H1 (cell line): ENCODE data around the gene P3H2. TPM values are rescaled to one million over a fixed set of nuclear protein-coding genes. Genes with fewer than 3 reads are reported as not detected.

Source experiments
- CTCF ChIA-PET: fragments of 300-600 bp; sonication (Branson Sonifier 250); formaldehyde crosslinking; loops from one replicate; lab custom pipeline; 2021; ENCODE audit not compliant: partially characterized antibody; lab: Charles Lee
- POLR2A ChIA-PET: fragments of 300-600 bp; sonication (Branson Sonifier 250); formaldehyde crosslinking; loops from one replicate; lab custom pipeline; 2021; ENCODE audit warnings: inconsistent platforms; ENCODE audit not compliant: partially characterized antibody; lab: Charles Lee
- DNase-seq, 2 experiments: peaks; one replicate each; pipeline versions ENCODE4 v3.0.0 to v3.0.0-alpha.2; 2010 to 2022; ENCODE audit warnings: low spot score in 2 of 2, low read depth in 1 of 2, mixed read lengths in 1 of 2
- FAIRE-seq: peaks from 2 replicates; lab custom pipeline; 2011; peaks lifted over from hg19 to GRCh38; lab: Jason Lieb, UNC
- H2AFZ ChIP-seq: 2 replicates; pipeline ENCODE4 v1.8.1; 2012; ENCODE audit warnings: low read length, inconsistent platforms
- H2AK5ac ChIP-seq: 2 replicates; pipeline ENCODE4 v1.6.1; 2013; ENCODE audit warnings: low read depth, low read length
- H2BK120ac ChIP-seq: replicated peaks from 2 replicates; pipeline ENCODE3; 2013; ENCODE audit warnings: low read depth, low read length, inconsistent platforms
- H2BK12ac ChIP-seq: 2 replicates; pipeline ENCODE4 v1.6.1; 2013; ENCODE audit warnings: low read depth, low read length
- H2BK15ac ChIP-seq: 2 replicates; pipeline ENCODE4 v1.6.1; 2013; ENCODE audit warnings: low read length
- H2BK20ac ChIP-seq: 2 replicates; pipeline ENCODE4 v1.6.1; 2013; ENCODE audit warnings: low read length
- H2BK5ac ChIP-seq: 2 replicates; pipeline ENCODE4 v1.6.1; 2013; ENCODE audit warnings: low read depth, low read length
- H3K14ac ChIP-seq: 2 replicates; pipeline ENCODE4 v1.6.1; 2013; ENCODE audit warnings: inconsistent platforms; ENCODE audit not compliant: insufficient read length
- H3K18ac ChIP-seq: 2 replicates; pipeline ENCODE4 v1.6.1; 2013; ENCODE audit warnings: low read length; ENCODE audit errors: extremely low read depth
- H3K23ac ChIP-seq: 2 replicates; pipeline ENCODE4 v1.6.1; 2013; ENCODE audit warnings: inconsistent platforms; ENCODE audit not compliant: insufficient read length
- H3K23me2 ChIP-seq: 2 replicates; pipeline ENCODE4 v1.6.1; 2013; ENCODE audit warnings: low read depth, low read length
- H3K27ac ChIP-seq: 2 replicates; pipeline ENCODE4 v1.6.1; 2011; ENCODE audit warnings: low read depth, low read length, inconsistent platforms
- H3K27me3 ChIP-seq, 4 experiments: replicated peaks in 1 of 4; 1 replicate in 1 of 4; 2 replicates in 3 of 4; pipeline versions ENCODE4 v1.6.1 to v1.8.1; 2011 to 2013; ENCODE audit warnings: low read length in 3 of 4, mild to moderate bottlenecking in 3 of 4, inconsistent platforms in 2 of 4, mixed read lengths in 2 of 4, moderate library complexity in 1 of 4; ENCODE audit not compliant: control insufficient read depth in 3 of 4, insufficient read depth in 3 of 4; ENCODE audit errors: extremely low read depth in 1 of 4
- H3K36me3 ChIP-seq, 4 experiments: 2 replicates each; pipeline versions ENCODE4 v1.6.1 to v1.8.1; 2011 to 2013; ENCODE audit warnings: mild to moderate bottlenecking in 4 of 4, low read length in 3 of 4, moderate library complexity in 2 of 4, control low read depth in 1 of 4, inconsistent platforms in 1 of 4; ENCODE audit not compliant: insufficient read depth in 4 of 4, control insufficient read depth in 2 of 4
- H3K4ac ChIP-seq: replicated peaks from 2 replicates; pipeline ENCODE3; 2013; ENCODE audit warnings: low read length, low read depth, mixed read lengths, inconsistent platforms; ENCODE audit not compliant: insufficient read length
- H3K4me1 ChIP-seq, 4 experiments: replicated peaks in 1 of 4; 1 replicate in 1 of 4; 2 replicates in 3 of 4; pipeline versions ENCODE4 v1.6.1 to v1.8.1; 2011 to 2013; ENCODE audit warnings: low read length in 3 of 4, inconsistent platforms in 2 of 4, mixed read lengths in 1 of 4; ENCODE audit not compliant: insufficient read depth in 4 of 4, control insufficient read depth in 3 of 4
- H3K4me2 ChIP-seq, 2 experiments: 2 replicates each; pipeline versions ENCODE4 v1.6.1 to v1.8.1; 2011 to 2013; ENCODE audit warnings: low read depth in 2 of 2, low read length in 2 of 2, control low read depth in 1 of 2, inconsistent platforms in 1 of 2, mild to moderate bottlenecking in 1 of 2; ENCODE audit not compliant: insufficient read depth in 1 of 2
- H3K4me3 ChIP-seq, 4 experiments: fragments of 200-600, 300-600 bp in 1 of 4; sonication (generic), shearing (Covaris generic), sonication (Bioruptor Twin) in 1 of 4; 2 replicates each; pipeline versions ENCODE4 v1.5.1 to v1.8.1; 2011 to 2016; ENCODE audit warnings: low read length in 4 of 4, low read depth in 3 of 4, control low read depth in 2 of 4, inconsistent platforms in 2 of 4, mild to moderate bottlenecking in 2 of 4, mixed read lengths in 1 of 4, moderate library complexity in 1 of 4; ENCODE audit not compliant: insufficient read depth in 2 of 4; ENCODE audit errors: extremely low read depth in 1 of 4
- H3K56ac ChIP-seq: replicated peaks from 2 replicates; pipeline ENCODE3; 2013; ENCODE audit warnings: low read depth, mild to moderate bottlenecking, mixed read lengths, low read length, inconsistent platforms; ENCODE audit not compliant: insufficient read length
- H3K79me1 ChIP-seq: 2 replicates; pipeline ENCODE4 v1.6.1; 2013; ENCODE audit warnings: low read depth, low read length, control low read depth
- H3K79me2 ChIP-seq, 2 experiments: 2 replicates each; pipeline versions ENCODE4 v1.6.1 to v1.8.1; 2012 to 2013; ENCODE audit warnings: low read length in 2 of 2, mild to moderate bottlenecking in 2 of 2, inconsistent platforms in 1 of 2; ENCODE audit not compliant: insufficient read depth in 2 of 2, control insufficient read depth in 1 of 2
- H3K9ac ChIP-seq, 4 experiments: replicated peaks in 1 of 4; 1 replicate in 1 of 4; 2 replicates in 3 of 4; pipeline versions ENCODE4 v1.6.1 to v1.8.1; 2011 to 2013; ENCODE audit warnings: low read depth in 3 of 4, low read length in 3 of 4, control low read depth in 2 of 4, mild to moderate bottlenecking in 2 of 4, moderate library complexity in 2 of 4, inconsistent platforms in 1 of 4; ENCODE audit errors: extremely low read depth in 1 of 4
- H3K9me3 ChIP-seq, 2 experiments: 2 replicates each; pipeline versions ENCODE4 v1.6.1 to v1.8.1; 2012 to 2013; ENCODE audit warnings: mild to moderate bottlenecking in 2 of 2, moderate library complexity in 2 of 2, control low read depth in 1 of 2, inconsistent platforms in 1 of 2, low read depth in 1 of 2, low read length in 1 of 2, mixed read lengths in 1 of 2; ENCODE audit not compliant: insufficient read depth in 2 of 2
- H4K20me1 ChIP-seq, 2 experiments: replicated peaks in 1 of 2; 2 replicates each; pipeline versions ENCODE3 to v1.8.1; 2011 to 2013; ENCODE audit warnings: inconsistent platforms in 2 of 2, low read length in 2 of 2, mild to moderate bottlenecking in 1 of 2; ENCODE audit not compliant: insufficient read depth in 2 of 2, control insufficient read depth in 1 of 2
- H4K5ac ChIP-seq: 2 replicates; pipeline ENCODE4 v1.6.1; 2013; ENCODE audit warnings: low read length, low read depth, mixed read lengths, inconsistent platforms; ENCODE audit not compliant: insufficient read length
- H4K8ac ChIP-seq: 2 replicates; pipeline ENCODE4 v1.8.0; 2013; ENCODE audit warnings: mild to moderate bottlenecking, moderate library complexity, low read length, inconsistent platforms; ENCODE audit not compliant: insufficient read depth; ENCODE audit errors: extremely low read depth
- H4K91ac ChIP-seq: replicated peaks from 2 replicates; pipeline ENCODE3; 2013; ENCODE audit warnings: low read length, mixed read lengths, inconsistent platforms; ENCODE audit not compliant: insufficient read length
- RNF2 ChIP-seq: fragments of 200-900, 300-1000 bp; sonication (generic); IDR thresholded peaks from 2 replicates; pipeline ENCODE4 v1.7.1; 2016; ENCODE audit warnings: borderline replicate concordance, low read depth, mild to moderate bottlenecking, antibody characterized with exemption, low read length; ENCODE audit not compliant: poor library complexity, severe bottlenecking; ENCODE audit errors: missing control alignments
- WGBS, 2 experiments: shearing (Covaris generic) in 1 of 2; methylation state at CpG; one replicate each; pipeline versions ENCODE4 v1.1.6 to v1.1.7; 2013 to 2015; ENCODE audit warnings: low lambda C conversion rate in 2 of 2, mixed read lengths in 2 of 2, inconsistent platforms in 1 of 2, low coverage in 1 of 2, missing lambda C conversion rate in 1 of 2; ENCODE audit not compliant: insufficient replicate concordance in 2 of 2, insufficient coverage in 1 of 2, insufficient read length in 1 of 2; ENCODE audit errors: extremely low coverage in 1 of 2, missing lambda C conversion rate in 1 of 2; 5-methylcytosine and 5-hydroxymethylcytosine counted together
- polyA plus RNA-seq, 7 experiments: library from polyadenylated mRNA; depleted of rRNA in 3 of 7; stranded (reverse) in 5 of 7; unstranded in 2 of 7; fragments of >200 nt in 5 of 7; fragments of 200-250 nt in 2 of 7; gene quantifications; 1 replicate in 5 of 7; 2 replicates in 1 of 7; 4 replicates in 1 of 7; pipeline versions ENCODE4 v1.2.1 to v1.2.3, GENCODE V29; 2011 to 2013; ENCODE audit warnings: missing spikeins in 2 of 7, mixed read lengths in 2 of 7
- total RNA-seq: library from RNA; stranded (reverse); fragmentation: NEBNext Ultra II Directional; extraction: Animal tissue kit (Norgen Biotek cat#: 25700); gene quantifications from 2 replicates; pipeline ENCODE4 v1.2.1, GENCODE V29; 2021

The P3H2 gene
- total and polyA plus RNA-seq, 2 of the 8 experiments (the other 6 are each of a cell fraction or from before 2014, with no cell fraction given) = 40.5 to 60.4 TPM

GRCh38 chr3:190065204-190065603, 55.5 kb downstream of the P3H2 start:
- no peak for FAIRE-seq
- no peaks in the 10 kb centered on the region for H3K79me1 ChIP-seq
- no peak overlapping the region for H3K4me3 ChIP-seq

More at GRCh38 chr3:190065204-190065603, 55.5 kb downstream of the P3H2 start:
- CTCF ChIA-PET = no interaction called here
- no peak overlapping the region for H3K18ac ChIP-seq
- H4K91ac ChIP-seq = no peak overlapping the region
- H3K23ac ChIP-seq = no peak overlapping the region
- H3K23me2 ChIP-seq = no peaks in the 10 kb centered on the region
- no peaks in the 10 kb centered on the region for H4K20me1 ChIP-seq
- H3K4me1 ChIP-seq = no peaks in the 10 kb centered on the region
- no peak overlapping the region for H2BK120ac ChIP-seq
- H3K9me3 ChIP-seq = no peaks in the 10 kb centered on the region
- WGBS, 2 experiments = 77% methylated on average over 2 of the region's 2 CpGs; no CpG with 5 or more reads in 1 of the 2 experiments
- no peak overlapping the region for H4K8ac ChIP-seq
- no peak overlapping the region for H3K27ac ChIP-seq
- DNase-seq = no peak
- H3K14ac ChIP-seq = no peak overlapping the region
- H2AFZ ChIP-seq = no peak overlapping the region
- H3K4ac ChIP-seq = no peak overlapping the region
- H2BK12ac ChIP-seq = no peak overlapping the region
- TF ChIP-seq RNF2 = no peak
- TF ChIP-seq, all 59 proteins: peak for 0
- no peak overlapping the region for H2BK20ac ChIP-seq
- H3K56ac ChIP-seq = no peak overlapping the region
- H3K27me3 ChIP-seq = no peaks in the 10 kb centered on the region
- peaks cover 0 to 8% of the 10 kb centered on the region in 2 experiments; a peak in 2 of 4 replicates for H3K79me2 ChIP-seq
- no peak overlapping the region for H2AK5ac ChIP-seq
- H2BK5ac ChIP-seq = no peak overlapping the region
- H4K5ac ChIP-seq = no peak overlapping the region
- no peak overlapping the region for H3K4me2 ChIP-seq
- no peak overlapping the region for H3K9ac ChIP-seq
- POLR2A ChIA-PET = no interaction called here
- no peaks in the 10 kb centered on the region for H3K36me3 ChIP-seq
- H2BK15ac ChIP-seq = no peak overlapping the region
